Ectodermal cell (in vitro differentiated cells): ENCODE data around the gene NMT2.

Experiments
- H3K27ac ChIP-seq: 2 replicates; pipeline ENCODE4 v1.7.0; 2013; ENCODE audit warnings: mild to moderate bottlenecking, low read depth, low read length; ENCODE audit not compliant: insufficient read depth, poor library complexity, severe bottlenecking
- H3K27me3 ChIP-seq: 2 replicates; pipeline ENCODE4 v1.7.0; 2013; ENCODE audit warnings: mild to moderate bottlenecking, low read length; ENCODE audit not compliant: insufficient read depth, control insufficient read depth, poor library complexity, severe bottlenecking
- H3K36me3 ChIP-seq: one replicate; pipeline ENCODE4 v1.7.0; 2013; ENCODE audit warnings: low read length; ENCODE audit not compliant: control insufficient read depth, insufficient read depth
- H3K4me1 ChIP-seq: one replicate; pipeline ENCODE4 v1.7.0; 2013; ENCODE audit warnings: low read length; ENCODE audit not compliant: control insufficient read depth, insufficient read depth
- H3K4me3 ChIP-seq: 2 replicates; pipeline ENCODE4 v1.7.0; 2013; ENCODE audit warnings: low read depth, low read length, control low read depth; ENCODE audit not compliant: insufficient read depth
- H3K9me3 ChIP-seq: 2 replicates; pipeline ENCODE4 v1.7.0; 2013; ENCODE audit warnings: mild to moderate bottlenecking, low read length, moderate library complexity; ENCODE audit not compliant: control insufficient read depth
- WGBS, 2 experiments: methylation state at CpG; one replicate each; pipeline ENCODE4 v1.1.7; 2013; ENCODE audit warnings: missing lambda C conversion rate in 2 of 2; 5-methylcytosine and 5-hydroxymethylcytosine counted together

The NMT2 gene

GRCh38 chr10:15097011-15097812 lies 71.3 kb downstream of the NMT2 start, which contains the start of gene RPP38:
TSS of gene RPP38 (plus strand) at chr10:15097355. CDS start at chr10:15103315, 5,960 bp downstream.
- peak within 1 kb of the TSS; percentile 93 for H3K27ac ChIP-seq
- WGBS, 2 experiments = 0% methylated on average over 84 of the region's 84 CpGs
- no peaks in the 10 kb centered on the region for H3K4me1 ChIP-seq
- H3K4me3 ChIP-seq = peak within 1 kb of the TSS; percentile 78
- no peaks in the 10 kb centered on the region for H3K27me3 ChIP-seq
- H3K9me3 ChIP-seq = no peaks in the 10 kb centered on the region
- no peaks in the 10 kb centered on the region for H3K36me3 ChIP-seq

DNA sequence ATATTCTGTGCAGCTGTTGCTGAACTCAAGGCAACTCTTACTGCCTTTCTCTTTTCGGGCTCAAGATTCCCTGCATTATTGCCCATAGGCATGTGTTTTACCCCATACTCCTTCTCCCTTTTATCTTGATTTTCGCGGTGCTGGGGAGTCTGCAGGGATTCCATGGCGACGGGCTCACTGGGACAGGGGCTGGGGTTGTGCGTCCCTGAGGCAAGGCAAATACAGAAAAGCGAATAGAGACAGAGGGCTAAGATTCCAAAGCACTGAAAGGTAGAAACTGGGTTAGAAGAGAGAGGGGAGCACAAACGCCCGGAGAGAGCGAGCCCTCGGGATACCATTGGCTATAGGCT lies 71.9 kb downstream of the NMT2 start:
- WGBS, 2 experiments = 2 to 3% methylated on average over 11 of the region's 11 CpGs
- Histone ChIP-seq H3K4me1 (no peaks in the 10 kb centered on the region), H3K4me3 (peak overlapping the region; percentile 78), H3K36me3 (no peaks in the 10 kb centered on the region), H3K27me3 (no peaks in the 10 kb centered on the region), H3K27ac (no peak overlapping the region), H3K9me3 (no peaks in the 10 kb centered on the region)

- Histone ChIP-seq H3K9me3 (no peaks in the 10 kb centered on the region), H3K36me3 (no peaks in the 10 kb centered on the region), H3K4me3 (no peak overlapping the region), H3K27ac (no peak overlapping the region), H3K4me1 (no peaks in the 10 kb centered on the region), H3K27me3 (no peaks in the 10 kb centered on the region)
- 86 to 89% methylated on average over 16 of the region's 16 CpGs for WGBS, 2 experiments
These were observed 75.6 kb downstream of the NMT2 start for GRCh38 chr10:15092855-15093408.

- H3K27ac ChIP-seq = no peak overlapping the region
- WGBS, 2 experiments = 84 to 87% methylated on average over 5 of the region's 5 CpGs
- H3K4me3 ChIP-seq = no peak overlapping the region
- H3K27me3 ChIP-seq = no peaks in the 10 kb centered on the region
- no peaks in the 10 kb centered on the region for H3K9me3 ChIP-seq
- H3K4me1 ChIP-seq = no peaks in the 10 kb centered on the region
- H3K36me3 ChIP-seq = no peaks in the 10 kb centered on the region
These were observed 77.1 kb downstream of the NMT2 start for GRCh38 chr10:15091418-15091817.

DNA sequence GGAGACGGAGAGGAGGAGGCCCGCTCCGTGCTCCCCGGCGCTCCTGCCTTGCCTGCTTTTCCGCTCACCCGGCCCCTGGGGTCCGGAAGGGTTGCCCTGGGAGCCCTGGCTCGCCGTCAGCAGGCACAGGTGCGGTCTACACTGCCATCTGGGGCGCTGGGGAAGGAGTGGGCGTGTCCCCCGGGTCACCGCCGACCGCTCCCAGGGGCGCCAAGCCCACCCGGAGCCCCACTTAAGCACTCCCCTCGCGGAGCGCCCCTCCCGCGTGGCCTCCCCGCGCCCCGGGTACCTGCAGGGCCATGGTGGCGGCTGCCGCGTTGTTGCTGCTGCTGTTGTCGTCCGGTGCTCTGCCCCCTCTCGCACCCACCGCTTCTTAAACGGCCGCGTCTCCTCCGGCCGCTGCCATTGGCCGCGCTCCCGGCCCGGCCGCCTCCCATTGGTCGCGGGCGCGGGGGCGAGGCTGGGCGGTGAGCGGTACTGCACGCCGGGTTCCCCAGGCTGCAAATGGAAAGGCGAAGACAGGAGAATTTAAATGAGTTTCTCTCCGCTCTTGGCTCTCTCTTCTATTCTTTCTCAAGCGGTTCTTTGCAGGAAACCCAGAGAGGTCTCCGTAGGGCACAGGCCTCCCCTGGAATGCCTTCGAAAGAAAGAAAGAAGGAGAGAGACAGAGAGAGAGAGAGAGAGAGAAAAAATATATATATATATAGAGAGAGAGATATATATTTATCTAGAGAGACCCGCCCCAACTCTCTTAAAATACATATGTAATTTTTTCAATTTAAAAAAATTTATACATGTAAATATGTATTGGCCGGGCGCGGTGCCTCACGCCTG lies 79.8 kb downstream of the NMT2 start, which contains the start of gene ACBD7:
TSS of gene ACBD7 (minus strand) at position 349 of the 834 bp plus-strand sequence. CDS start at position 301, 48 bp downstream.
- H3K4me3 ChIP-seq = peak within 1 kb of the TSS; percentile 62
- H3K27ac ChIP-seq = no peak within 1 kb of the TSS
- no peaks in the 10 kb centered on the region for H3K9me3 ChIP-seq
- WGBS, 2 experiments = 2 to 6% methylated on average over 57 to 60 of the region's 63 CpGs
- H3K27me3 ChIP-seq = no peaks in the 10 kb centered on the region
- H3K4me1 ChIP-seq = peaks cover 6% of the 10 kb centered on the region
- H3K36me3 ChIP-seq = no peaks in the 10 kb centered on the region

DNA sequence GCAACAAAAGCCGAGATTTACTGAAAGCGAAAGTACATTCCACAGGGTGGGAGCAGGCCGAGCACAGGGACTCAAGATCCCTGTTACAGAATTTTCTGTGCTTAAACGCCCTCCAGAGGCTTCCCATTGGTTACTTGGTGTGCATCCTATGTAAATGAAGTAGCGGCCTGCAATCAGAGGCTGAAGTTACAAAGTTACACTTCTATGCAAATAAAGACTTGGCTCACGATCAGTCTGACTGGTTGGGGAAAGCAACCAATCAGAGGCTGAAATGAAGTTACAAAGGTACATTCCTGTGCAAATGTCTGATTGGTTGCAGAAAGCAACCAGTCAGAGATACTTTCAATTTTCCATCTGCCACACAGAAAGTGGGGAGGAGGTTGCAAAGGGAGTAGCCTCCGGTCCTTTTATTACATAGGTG lies 84.0 kb downstream of the NMT2 start:
- Histone ChIP-seq H3K27ac (peak overlapping the region; percentile 37), H3K27me3 (no peaks in the 10 kb centered on the region), H3K9me3 (no peaks in the 10 kb centered on the region), H3K4me1 (peaks cover 6% of the 10 kb centered on the region), H3K4me3 (no peak overlapping the region), H3K36me3 (no peaks in the 10 kb centered on the region)
- WGBS, 2 experiments = 58 to 64% methylated on average over 7 of the region's 7 CpGs

GRCh38 chr10:15083674-15084501 lies 84.6 kb downstream of the NMT2 start:
- H3K36me3 ChIP-seq = no peaks in the 10 kb centered on the region
- peaks cover 6% of the 10 kb centered on the region for H3K4me1 ChIP-seq
- no peaks in the 10 kb centered on the region for H3K9me3 ChIP-seq
- H3K27me3 ChIP-seq = no peaks in the 10 kb centered on the region
- 93% methylated on average over 18 of the region's 18 CpGs for WGBS, 2 experiments
- H3K4me3 ChIP-seq = no peak overlapping the region
- peak overlapping the region; percentile 37 for H3K27ac ChIP-seq

GRCh38 chr10:15075421-15075820 lies 93.1 kb downstream of the NMT2 start:
- peaks cover 6% of the 10 kb centered on the region for H3K36me3 ChIP-seq
- H3K27ac ChIP-seq = no peak overlapping the region
- WGBS, 2 experiments = 87 to 90% methylated on average over 3 of the region's 3 CpGs
- H3K27me3 ChIP-seq = no peaks in the 10 kb centered on the region
- no peaks in the 10 kb centered on the region for H3K4me1 ChIP-seq
- H3K4me3 ChIP-seq = no peak overlapping the region
- H3K9me3 ChIP-seq = peaks cover 2% of the 10 kb centered on the region

- Histone ChIP-seq H3K27ac (no peak overlapping the region), H3K4me3 (no peak overlapping the region), H3K9me3 (peaks cover 2% of the 10 kb centered on the region), H3K27me3 (no peaks in the 10 kb centered on the region), H3K36me3 (peaks cover 6% of the 10 kb centered on the region), H3K4me1 (no peaks in the 10 kb centered on the region)
- 96 to 98% methylated on average over 5 of the region's 5 CpGs for WGBS, 2 experiments
These were observed 96.1 kb downstream of the NMT2 start for GRCh38 chr10:15072358-15072757.
